K562 (cell line): ENCODE results near the gene NSUN3. TPM values are rescaled to one million over a fixed set of nuclear protein-coding genes. Genes with fewer than 3 reads are reported as not detected.

Experiments
- ATAC-seq: fragments of 200-7000 bp; cut with Tn5 transposase; 3 replicates; pipeline ENCODE4 v1.9.1; 2020; ENCODE audit warnings: moderate library complexity
- BruUV-seq: library from RNA; stranded (reverse); fragments of 400-500 nt; replicated peaks from 2 replicates; lab custom pipeline; 2021; lab: Mats Ljungman, UMichigan
- CTCF ChIA-PET: fragments of 300-600 bp; formaldehyde crosslinking; extraction: SDS; loops from one replicate; lab custom pipeline; 2021; ENCODE audit warnings: low intra/inter-chr PET ratio; lab: Yijun Ruan, JAX
- POLR2A ChIA-PET: fragments of 300-600, 350-650 bp; sonication (Branson Sonifier 250); formaldehyde crosslinking; extraction: SDS; loops from one replicate; lab custom pipeline; 2021; ENCODE audit warnings: antibody characterized with exemption, inconsistent platforms; lab: Yijun Ruan, JAX
- DNase-seq, 4 experiments: peaks; one replicate each; pipeline versions ENCODE4 v3.0.0 to v3.0.0-alpha.2; 2011 to 2018; ENCODE audit warnings: low spot score in 3 of 4, mixed read lengths in 3 of 4; ENCODE audit errors: extremely low read depth in 1 of 4
- FAIRE-seq: peaks from 2 replicates; lab custom pipeline; 2011; peaks lifted over from hg19 to GRCh38; lab: Jason Lieb, UNC
- H2AFZ ChIP-seq: 2 replicates; pipeline ENCODE4 v1.6.0; 2011; ENCODE audit warnings: low read depth, low read length, control low read depth, inconsistent platforms
- H3K27ac ChIP-seq: fragments of 200-600 bp; 3 replicates; pipeline ENCODE4 v1.8.0; 2011; ENCODE audit warnings: low read depth, mild to moderate bottlenecking, control low read depth, inconsistent platforms, low read length, moderate library complexity, mixed read lengths; ENCODE audit errors: extremely low read depth
- H3K27me3 ChIP-seq, 2 experiments: fragments of 300-600 bp in 1 of 2; 2 replicates in 1 of 2; 3 replicates in 1 of 2; pipeline versions ENCODE4 v1.6.0 to v1.8.0; 2011; ENCODE audit warnings: inconsistent platforms in 2 of 2, low read length in 2 of 2, mild to moderate bottlenecking in 1 of 2, mixed read lengths in 1 of 2, moderate library complexity in 1 of 2; ENCODE audit not compliant: control insufficient read depth in 2 of 2, insufficient read depth in 2 of 2
- H3K36me3 ChIP-seq: fragments of 300-600 bp; 3 replicates; pipeline ENCODE4 v1.8.0; 2011; ENCODE audit warnings: mild to moderate bottlenecking, low read length, inconsistent platforms; ENCODE audit not compliant: control insufficient read depth, insufficient read depth
- H3K4me1 ChIP-seq, 2 experiments: fragments of 200-600 bp in 1 of 2; replicated peaks in 1 of 2; 2 replicates in 1 of 2; 3 replicates in 1 of 2; pipeline versions ENCODE4 v1.5.1 to v1.8.0; 2011; ENCODE audit warnings: inconsistent platforms in 2 of 2, low read length in 2 of 2, mild to moderate bottlenecking in 1 of 2, mixed read lengths in 1 of 2, moderate library complexity in 1 of 2; ENCODE audit not compliant: control insufficient read depth in 2 of 2, insufficient read depth in 2 of 2
- H3K4me2 ChIP-seq: 2 replicates; pipeline ENCODE4 v1.6.1; 2011; ENCODE audit warnings: low read length, control low read depth, inconsistent platforms, mixed read lengths; ENCODE audit not compliant: insufficient read depth
- H3K4me3 ChIP-seq: fragments of 200-600 bp; sonication (generic), shearing (Covaris generic); 2 replicates; pipeline ENCODE4 v1.5.1; 2016; ENCODE audit warnings: control low read depth, inconsistent platforms
- H3K79me2 ChIP-seq: fragments of 200-600 bp; 3 replicates; pipeline ENCODE4 v1.8.0; 2011; ENCODE audit warnings: low read length, inconsistent platforms; ENCODE audit not compliant: control insufficient read depth, insufficient read depth
- H3K9ac ChIP-seq, 2 experiments: 2 replicates each; pipeline versions ENCODE4 v1.6.0 to v1.6.1; 2011; ENCODE audit warnings: low read depth in 2 of 2, low read length in 2 of 2, control low read depth in 1 of 2, inconsistent platforms in 1 of 2, mild to moderate bottlenecking in 1 of 2, mixed read lengths in 1 of 2; ENCODE audit not compliant: insufficient read depth in 1 of 2
- H3K9me1 ChIP-seq: one replicate; pipeline ENCODE4 v1.6.0; 2011; ENCODE audit warnings: inconsistent platforms, mild to moderate bottlenecking, low read length, moderate library complexity; ENCODE audit not compliant: control insufficient read depth, insufficient read depth
- H3K9me3 ChIP-seq: replicated peaks from 2 replicates; pipeline ENCODE4 v1.5.1; 2011; ENCODE audit warnings: low read depth, low read length, inconsistent platforms; ENCODE audit not compliant: control insufficient read depth, insufficient read depth
- H4K20me1 ChIP-seq: replicated peaks from 2 replicates; pipeline ENCODE4 v1.6.1; 2011; ENCODE audit warnings: low read length, inconsistent platforms, mixed read lengths; ENCODE audit not compliant: control insufficient read depth, insufficient read depth
- ARID1B ChIP-seq: fragments of 450-650 bp; IDR thresholded peaks from 2 replicates; pipeline ENCODE4 v1.6.1; 2016; ENCODE audit warnings: antibody characterized with exemption, mild to moderate bottlenecking, inconsistent platforms
- BRCA1 ChIP-seq, 2 experiments: fragments of 450-650 bp in 1 of 2; sonication (generic) in 1 of 2; formaldehyde crosslinking in 1 of 2; IDR thresholded peaks; 2 replicates each; pipeline versions ENCODE4 v1.5.0 to v1.6.1; 2017 to 2020; ENCODE audit warnings: mild to moderate bottlenecking in 1 of 2, missing genetic modification reagents in 1 of 2
- BRD9 ChIP-seq: fragments of 450-650 bp; IDR thresholded peaks from 2 replicates; pipeline ENCODE4 v1.6.1; 2018; ENCODE audit warnings: low read depth; ENCODE audit not compliant: partially characterized antibody
- C11orf30 ChIP-seq: fragments of 450-650 bp; IDR thresholded peaks from 2 replicates; pipeline ENCODE4 v1.6.1; 2016; ENCODE audit warnings: low read depth, mild to moderate bottlenecking
- DPF2 ChIP-seq: fragments of 450-650 bp; IDR thresholded peaks from 2 replicates; pipeline ENCODE4 v1.6.1; 2016
- FIP1L1 ChIP-seq: fragments of 200-400 bp; formaldehyde crosslinking; IDR thresholded peaks from 2 replicates; pipeline ENCODE4 v1.6.1; 2018; ENCODE audit warnings: mild to moderate bottlenecking, low read depth, low read length; ENCODE audit not compliant: poor library complexity, severe bottlenecking
- KLF16 ChIP-seq: IDR thresholded peaks from 2 replicates; pipeline ENCODE4 v1.6.1; 2016; ENCODE audit warnings: antibody characterized with exemption
- MAFG ChIP-seq: fragments of 450-650 bp; conservative IDR thresholded peaks from 2 replicates; pipeline ENCODE4 v1.6.1; 2016; ENCODE audit warnings: missing genetic modification characterization, missing compliant biosample characterization
- NFE2 ChIP-seq: IDR thresholded peaks from 2 replicates; pipeline ENCODE4 v1.6.1; 2014; ENCODE audit warnings: antibody characterized with exemption, low read depth
- WGBS: fragments of 100-300 bp; shearing (Covaris generic); methylation state at CpG from one replicate; pipeline ENCODE4 v1.1.6; 2016; ENCODE audit warnings: low coverage, mixed read lengths; ENCODE audit not compliant: insufficient coverage; ENCODE audit errors: missing lambda C conversion rate; 5-methylcytosine and 5-hydroxymethylcytosine counted together
- in situ Hi-C: fragments of 300-500 bp; cut with MboI; formaldehyde crosslinking; loops from 4 replicates; pipeline ENCODE4 v1.15.0; 2018; ENCODE audit warnings: inconsistent platforms, mixed read lengths
- intact Hi-C: fragments of 100-400 bp; cut with micrococcal nuclease; formaldehyde crosslinking; loops from 2 replicates; pipeline ENCODE4 v1.14.2; 2022
- polyA plus RNA-seq, 8 experiments: library from polyadenylated mRNA; depleted of rRNA in 4 of 8; stranded (reverse) in 5 of 8; unstranded in 3 of 8; fragments of >200 nt; fragmentation: Nextera tagmentation in 2 of 8; fragmentation: Illumina TruSeq in 1 of 8; extraction: Ambion mirVana in 2 of 8; extraction: Trizol in 1 of 8; gene quantifications; 2 replicates each; pipeline versions ENCODE4 v1.2.1 to v1.2.3, GENCODE V29; 2011 to 2014; ENCODE audit warnings: inconsistent platforms in 1 of 8, missing spikeins in 1 of 8
- total RNA-seq, 7 experiments: library from RNA; depleted of rRNA in 6 of 7; stranded (reverse); fragments of >200 nt in 6 of 7; fragmentation: Illumina TruSeq in 2 of 7; extraction: Trizol in 2 of 7; gene quantifications; 2 replicates each; pipeline versions ENCODE4 v1.2.1 to v1.2.3, GENCODE V29; 2011 to 2021; ENCODE audit warnings: low replicate concordance in 1 of 7

The NSUN3 gene
- total and polyA plus RNA-seq, 9 of the 15 experiments (the other 6 are each of a cell fraction or from before 2014, with no cell fraction given), result 4.4 to 12.3 (median 7.6) TPM

DNA sequence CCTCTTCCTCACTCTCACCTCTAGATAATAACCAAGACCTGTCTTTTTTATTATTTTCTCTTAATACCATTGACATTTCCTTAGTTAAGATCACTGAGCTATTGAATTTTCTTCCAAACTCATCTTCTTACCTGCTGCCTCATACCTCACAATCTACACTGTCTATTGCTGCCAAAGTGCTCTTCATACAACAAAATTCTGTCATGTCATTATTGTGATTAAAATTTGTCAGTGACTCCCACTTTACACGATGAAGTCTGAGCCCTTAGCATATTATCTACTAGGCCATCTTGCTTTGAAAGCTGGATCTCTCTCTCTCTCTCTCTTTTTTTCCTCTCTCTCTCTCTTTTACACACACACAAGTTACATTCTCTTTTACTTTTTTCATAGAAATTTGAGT, 73.3 kb downstream of the NSUN3 start:
- H2AFZ ChIP-seq, result no peak overlapping the region
- H3K4me1 ChIP-seq, result no peaks in the 10 kb centered on the region
- H3K79me2 ChIP-seq, result no peaks in the 10 kb centered on the region
- in situ Hi-C loops, result no loop called here
- ATAC-seq (no peak), DNase-seq (peak in 1 of 4 experiments; percentile 1), FAIRE-seq (no peak)
- TF ChIP-seq NFE2 (peak; percentile 52; the same call in 1 of the 2 replicates), BRCA1 (IDR thresholded peaks at IDR 0.05) (no peak), BRCA1 (CRISPR knock-in tag; IDR thresholded peaks at IDR 0.05) (no peak), KLF16 (no peak), C11orf30 (peak; percentile 19; the same call in 1 of the 2 replicates), BRD9 (no peak), ARID1B (peak; percentile 34; the same call in 1 of the 2 replicates), MAFG (tag) (peak; percentile 80), DPF2 (0 out of 2 replicates have a peak, but pooled peaks have one; percentile 20), FIP1L1 (no peak)
- no peak overlapping the region for H3K4me3 ChIP-seq
- H3K9me3 ChIP-seq, result no peaks in the 10 kb centered on the region
- H3K27ac ChIP-seq, result no peak overlapping the region
- no peak overlapping the region for H3K9ac ChIP-seq
- BruUV-seq, result no TSS peak
- no peaks in the 10 kb centered on the region for H3K9me1 ChIP-seq
- no peaks in the 10 kb centered on the region for H4K20me1 ChIP-seq
- WGBS, result 0% methylated on average over 1 of the region's 1 CpG
- no peaks in the 10 kb centered on the region for H3K36me3 ChIP-seq
- no peak overlapping the region for H3K4me2 ChIP-seq
- ChIA-PET CTCF (no interaction called here), POLR2A (no interaction called here)
- intact Hi-C loops, result no loop called here
- no peaks in the 10 kb centered on the region for H3K27me3 ChIP-seq
